ENCODE results near the gene CYBC1. TPM values are rescaled to one million over a fixed set of nuclear protein-coding genes. Genes with fewer than 3 reads are reported as not detected.

Gene CYBC1
- polyA plus RNA-seq, 3 donors, result 160 to 225 (median 217) TPM

- no peak overlapping the region for H2AFZ ChIP-seq (ENCODE audit: insufficient read depth, low read depth, low read length, poor library complexity, severe bottlenecking)
- intact Hi-C loops (cut with micrococcal nuclease), result no loop called here
- peaks cover 15% of the 10 kb centered on the region for H4K20me1 ChIP-seq (ENCODE audit: insufficient read depth, low read length)
- Mint-ChIP-seq H3K4me3 (no peak overlapping the region), H3K9me3 (no peaks in the 10 kb centered on the region), H3K36me3 (peaks cover 81 to 93% of the 10 kb centered on the region in 2 donors), H3K4me1 (peaks cover 2% of the 10 kb centered on the region), H3K27me3 (ENCODE audit: low read depth in 3 of 3) (no peaks in the 10 kb centered on the region), H3K27ac (peak overlapping the region in 1 of 7 donors; percentile 10)
- H3K4me1 ChIP-seq (ENCODE audit: control insufficient read depth in 1 of 2, insufficient read depth in 2 of 2, low read length in 2 of 2), result no peaks in the 10 kb centered on the region
- peaks cover 84 to 98% of the 10 kb centered on the region in 2 donors for H3K36me3 ChIP-seq (replicated peaks in 1 of 2; ENCODE audit: control insufficient read depth in 1 of 2, insufficient read depth in 2 of 2, low read length in 2 of 2)
- H3K27ac ChIP-seq (ENCODE audit: low read depth in 1 of 2, low read length in 2 of 2), result no peak overlapping the region
- no peaks in the 10 kb centered on the region for H3K27me3 ChIP-seq (ENCODE audit: control insufficient read depth in 2 of 2, insufficient read depth in 2 of 2, low read length in 2 of 2)
- H3K79me2 ChIP-seq (ENCODE audit: insufficient read depth, low read length), result no peaks in the 10 kb centered on the region
- no peak overlapping the region for H3K4me3 ChIP-seq (replicated peaks in 1 of 3; ENCODE audit: low read depth in 2 of 3, low read length in 3 of 3)
- no peaks in the 10 kb centered on the region for H3K9me3 ChIP-seq (replicated peaks in 1 of 2; ENCODE audit: control insufficient read depth in 1 of 2, insufficient read depth in 1 of 2, low read length in 2 of 2)
- H3K4me2 ChIP-seq (replicated peaks; ENCODE audit: extremely low read depth, low read length, poor library complexity, severe bottlenecking), result no peak overlapping the region
- TF ChIP-seq, protein P1, sequence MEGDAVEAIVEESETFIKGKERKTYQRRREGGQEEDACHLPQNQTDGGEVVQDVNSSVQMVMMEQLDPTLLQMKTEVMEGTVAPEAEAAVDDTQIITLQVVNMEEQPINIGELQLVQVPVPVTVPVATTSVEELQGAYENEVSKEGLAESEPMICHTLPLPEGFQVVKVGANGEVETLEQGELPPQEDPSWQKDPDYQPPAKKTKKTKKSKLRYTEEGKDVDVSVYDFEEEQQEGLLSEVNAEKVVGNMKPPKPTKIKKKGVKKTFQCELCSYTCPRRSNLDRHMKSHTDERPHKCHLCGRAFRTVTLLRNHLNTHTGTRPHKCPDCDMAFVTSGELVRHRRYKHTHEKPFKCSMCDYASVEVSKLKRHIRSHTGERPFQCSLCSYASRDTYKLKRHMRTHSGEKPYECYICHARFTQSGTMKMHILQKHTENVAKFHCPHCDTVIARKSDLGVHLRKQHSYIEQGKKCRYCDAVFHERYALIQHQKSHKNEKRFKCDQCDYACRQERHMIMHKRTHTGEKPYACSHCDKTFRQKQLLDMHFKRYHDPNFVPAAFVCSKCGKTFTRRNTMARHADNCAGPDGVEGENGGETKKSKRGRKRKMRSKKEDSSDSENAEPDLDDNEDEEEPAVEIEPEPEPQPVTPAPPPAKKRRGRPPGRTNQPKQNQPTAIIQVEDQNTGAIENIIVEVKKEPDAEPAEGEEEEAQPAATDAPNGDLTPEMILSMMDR (IDR thresholded peaks at IDR 0.05), result no peak
- no peak overlapping the region for H3K9ac ChIP-seq (ENCODE audit: insufficient read depth, low read length, poor library complexity, severe bottlenecking)
- 100% methylated on average over 1 of the region's 5 CpGs for WGBS (ENCODE audit: insufficient coverage)
- DNase-seq, result no peak
Measured at GRCh38 chr17:82479602-82480001, 29.1 kb upstream of the CYBC1 start.

- no peak overlapping the region for H3K27ac ChIP-seq (ENCODE audit: low read depth in 1 of 2, low read length in 2 of 2)
- no peaks in the 10 kb centered on the region for H3K9me3 Mint-ChIP-seq
- H3K9me3 ChIP-seq (replicated peaks in 1 of 2; ENCODE audit: control insufficient read depth in 1 of 2, insufficient read depth in 1 of 2, low read length in 2 of 2), result no peaks in the 10 kb centered on the region
- no peak overlapping the region for H3K4me3 ChIP-seq (replicated peaks in 1 of 3; ENCODE audit: low read depth in 2 of 3, low read length in 3 of 3)
- 90% methylated on average over 5 of the region's 8 CpGs for WGBS (ENCODE audit: insufficient coverage)
- H3K4me1 Mint-ChIP-seq, result peaks cover 2% of the 10 kb centered on the region
- no peak overlapping the region for H3K9ac ChIP-seq (ENCODE audit: insufficient read depth, low read length, poor library complexity, severe bottlenecking)
- H3K79me2 ChIP-seq (ENCODE audit: insufficient read depth, low read length), result no peaks in the 10 kb centered on the region
- H3K4me2 ChIP-seq (replicated peaks; ENCODE audit: extremely low read depth, low read length, poor library complexity, severe bottlenecking), result no peak overlapping the region
- H3K27me3 Mint-ChIP-seq (ENCODE audit: low read depth in 3 of 3), result no peaks in the 10 kb centered on the region
- H4K20me1 ChIP-seq (ENCODE audit: insufficient read depth, low read length), result peaks cover 15% of the 10 kb centered on the region
- no peak overlapping the region for H2AFZ ChIP-seq (ENCODE audit: insufficient read depth, low read depth, low read length, poor library complexity, severe bottlenecking)
- no peak overlapping the region for H3K27ac Mint-ChIP-seq
- peaks cover 80 to 92% of the 10 kb centered on the region in 2 donors for H3K36me3 ChIP-seq (replicated peaks in 1 of 2; ENCODE audit: control insufficient read depth in 1 of 2, insufficient read depth in 2 of 2, low read length in 2 of 2)
- no peak overlapping the region for H3K4me3 Mint-ChIP-seq
- H3K36me3 Mint-ChIP-seq, result peaks cover 74 to 93% of the 10 kb centered on the region in 2 donors
- TF ChIP-seq, protein P1 (IDR thresholded peaks at IDR 0.05), result no peak
- intact Hi-C loops (cut with micrococcal nuclease), result no loop called here
- no peak for DNase-seq
- H3K27me3 ChIP-seq (ENCODE audit: control insufficient read depth in 2 of 2, insufficient read depth in 2 of 2, low read length in 2 of 2), result no peaks in the 10 kb centered on the region
- H3K4me1 ChIP-seq (ENCODE audit: control insufficient read depth in 1 of 2, insufficient read depth in 2 of 2, low read length in 2 of 2), result no peaks in the 10 kb centered on the region
Measured at GRCh38 chr17:82477934-82478333, 27.4 kb upstream of the CYBC1 start.
